PFSK-1 (cell line): ENCODE data around the gene SMIM21.

ENCODE experiments used
- FOXP2 ChIP-seq: optimal IDR thresholded peaks from 2 replicates; pipeline ENCODE3; 2011; ENCODE audit warnings: borderline replicate concordance, control low read depth, inconsistent platforms; ENCODE audit not compliant: insufficient read depth; ENCODE audit errors: extremely low read length, extremely low read depth
- POLR2AphosphoS5 ChIP-seq: IDR thresholded peaks from 2 replicates; pipeline ENCODE4 v1.6.1; 2012; ENCODE audit warnings: low read depth, mild to moderate bottlenecking, control low read depth, low read length, moderate library complexity
- REST ChIP-seq, 2 experiments: IDR thresholded peaks; 2 replicates each; pipeline versions ENCODE4 v1.6.1 to v1.8.0; 2011 to 2012; ENCODE audit warnings: low read depth in 2 of 2, low read length in 2 of 2, control low read depth in 1 of 2, inconsistent platforms in 1 of 2, mild to moderate bottlenecking in 1 of 2, moderate library complexity in 1 of 2; ENCODE audit not compliant: insufficient read depth in 1 of 2
- SIN3A ChIP-seq: IDR thresholded peaks from 2 replicates; pipeline ENCODE4 v1.6.1; 2012; ENCODE audit warnings: mild to moderate bottlenecking, low read length, moderate library complexity, borderline replicate concordance; ENCODE audit not compliant: insufficient read depth
- TAF1 ChIP-seq: IDR thresholded peaks from 2 replicates; pipeline ENCODE4 v1.6.1; 2012; ENCODE audit warnings: low read length, control low read depth, borderline replicate concordance; ENCODE audit not compliant: insufficient read depth

SMIM21 gene

GRCh38 chr18:75418293-75419005, 9.1 kb downstream of the SMIM21 start:
- TF ChIP-seq TAF1 (no peak), SIN3A (no peak), POLR2AphosphoS5 (no peak), FOXP2 (no peak), REST (IDR thresholded peaks at IDR 0.05; ENCODE audit: insufficient read depth in 1 of 2, low read depth in 2 of 2, low read length in 2 of 2) (no peak)

- TF ChIP-seq REST (IDR thresholded peaks at IDR 0.05; ENCODE audit: insufficient read depth in 1 of 2, low read depth in 2 of 2, low read length in 2 of 2), result no peak
- no peak for TF ChIP-seq POLR2AphosphoS5
- no peak for TF ChIP-seq SIN3A
These were observed 16.9 kb downstream of the SMIM21 start for GRCh38 chr18:75410611-75411010.

GRCh38 chr18:75409806-75410205, 17.7 kb downstream of the SMIM21 start:
- no peak for TF ChIP-seq TAF1
- no peak for TF ChIP-seq SIN3A
- no peak for TF ChIP-seq POLR2AphosphoS5
- no peak for TF ChIP-seq FOXP2
- TF ChIP-seq REST (IDR thresholded peaks at IDR 0.05; ENCODE audit: insufficient read depth in 1 of 2, low read depth in 2 of 2, low read length in 2 of 2), result no peak

GRCh38 chr18:75408554-75409506, 18.7 kb downstream of the SMIM21 start:
- TF ChIP-seq TAF1, result no peak
- TF ChIP-seq FOXP2, result no peak
- TF ChIP-seq REST (IDR thresholded peaks at IDR 0.05; ENCODE audit: insufficient read depth in 1 of 2, low read depth in 2 of 2, low read length in 2 of 2), result no peak
- TF ChIP-seq POLR2AphosphoS5, result no peak
- no peak for TF ChIP-seq SIN3A
